K562 (cell line): ENCODE measurements around the gene PRKAG1. TPM values are rescaled to one million over a fixed set of nuclear protein-coding genes. Genes with fewer than 3 reads are reported as not detected.

Experiments
- HDAC2 ChIP-seq: fragments of 450-650 bp; IDR thresholded peaks from 2 replicates; pipeline ENCODE4 v1.6.1; 2016; ENCODE audit warnings: mild to moderate bottlenecking
- MTA3 ChIP-seq: fragments of 450-650 bp; formaldehyde crosslinking; IDR thresholded peaks from 2 replicates; pipeline ENCODE4 v1.6.1; 2017; ENCODE audit warnings: mild to moderate bottlenecking, borderline replicate concordance
- PATZ1 ChIP-seq: fragments of 250-450 bp; sonication (Bioruptor Pico); IDR thresholded peaks from 2 replicates; pipeline ENCODE4 v1.5.0; 2020; ENCODE audit warnings: mild to moderate bottlenecking, borderline replicate concordance
- PHF8 ChIP-seq: fragments of 200-600 bp; sonication (generic); IDR thresholded peaks from 2 replicates; pipeline ENCODE4 v1.6.1; 2012; ENCODE audit warnings: mixed run types, mild to moderate bottlenecking, inconsistent platforms, low read length, moderate library complexity, borderline replicate concordance
- ZHX1 ChIP-seq: fragments of 150-350 bp; conservative IDR thresholded peaks from 2 replicates; pipeline ENCODE4 v1.6.1; 2014; ENCODE audit warnings: low read length
- polyA plus RNA-seq, 8 experiments: library from polyadenylated mRNA; depleted of rRNA in 4 of 8; stranded (reverse) in 5 of 8; unstranded in 3 of 8; fragments of >200 nt; fragmentation: Nextera tagmentation in 2 of 8; fragmentation: Illumina TruSeq in 1 of 8; extraction: Ambion mirVana in 2 of 8; extraction: Trizol in 1 of 8; gene quantifications; 2 replicates each; pipeline versions ENCODE4 v1.2.1 to v1.2.3, GENCODE V29; 2011 to 2014; ENCODE audit warnings: inconsistent platforms in 1 of 8, missing spikeins in 1 of 8
- total RNA-seq, 7 experiments: library from RNA; depleted of rRNA in 6 of 7; stranded (reverse); fragments of >200 nt in 6 of 7; fragmentation: Illumina TruSeq in 2 of 7; extraction: Trizol in 2 of 7; gene quantifications; 2 replicates each; pipeline versions ENCODE4 v1.2.1 to v1.2.3, GENCODE V29; 2011 to 2021; ENCODE audit warnings: low replicate concordance in 1 of 7

The PRKAG1 gene
- total and polyA plus RNA-seq, 9 of the 15 experiments (the other 6 are each of a cell fraction or from before 2014, with no cell fraction given), result 51.1 to 126 (median 79.1) TPM

- TF ChIP-seq ZHX1 (no peak), HDAC2 (no peak), PATZ1 (no peak), PHF8 (no peak), MTA3 (no peak)
These were observed 31.8 kb downstream of the PRKAG1 start (continued) for GRCh38 chr12:48986720-48987291.
